ENCODE measurements around the gene CFAP299. TPM values are rescaled to one million over a fixed set of nuclear protein-coding genes. Genes with fewer than 3 reads are reported as not detected.

Gene CFAP299
- total and polyA plus RNA-seq, 2 of the 8 experiments (the other 6 are each of a cell fraction or from before 2014, with no cell fraction given) = not detected

- Histone ChIP-seq H3K18ac (ENCODE audit: extremely low read depth, low read length) (no peak overlapping the region), H3K27me3 (replicated peaks in 1 of 4; ENCODE audit: control insufficient read depth in 3 of 4, extremely low read depth in 1 of 4, insufficient read depth in 3 of 4, low read length in 3 of 4) (no peaks in the 10 kb centered on the region), H3K79me1 (ENCODE audit: low read depth, low read length) (no peaks in the 10 kb centered on the region), H3K4ac (replicated peaks; ENCODE audit: insufficient read length, low read depth, low read length) (no peak overlapping the region), H4K5ac (ENCODE audit: insufficient read length, low read depth, low read length) (no peak overlapping the region), H3K9me3 (ENCODE audit: insufficient read depth in 2 of 2, low read depth in 1 of 2, low read length in 1 of 2) (no peaks in the 10 kb centered on the region), H2AFZ (ENCODE audit: low read length) (no peak overlapping the region), H3K27ac (ENCODE audit: low read depth, low read length) (no peak overlapping the region), H2BK120ac (replicated peaks; ENCODE audit: low read depth, low read length) (no peak overlapping the region), H2BK5ac (ENCODE audit: low read depth, low read length) (no peak overlapping the region), H3K56ac (replicated peaks; ENCODE audit: insufficient read length, low read depth, low read length) (no peak overlapping the region), H3K9ac (replicated peaks in 1 of 4; ENCODE audit: extremely low read depth in 1 of 4, low read depth in 3 of 4, low read length in 3 of 4) (no peak overlapping the region), H3K4me2 (ENCODE audit: insufficient read depth in 1 of 2, low read depth in 2 of 2, low read length in 2 of 2) (no peak overlapping the region), H3K4me1 (replicated peaks in 1 of 4; ENCODE audit: control insufficient read depth in 3 of 4, insufficient read depth in 4 of 4, low read length in 3 of 4) (no peaks in the 10 kb centered on the region), H3K23me2 (ENCODE audit: low read depth, low read length) (no peaks in the 10 kb centered on the region), H2BK12ac (ENCODE audit: low read depth, low read length) (no peak overlapping the region), H2AK5ac (ENCODE audit: low read depth, low read length) (no peak overlapping the region), H4K20me1 (replicated peaks in 1 of 2; ENCODE audit: control insufficient read depth in 1 of 2, insufficient read depth in 2 of 2, low read length in 2 of 2) (no peaks in the 10 kb centered on the region), H3K4me3 (ENCODE audit: extremely low read depth in 1 of 4, insufficient read depth in 2 of 4, low read depth in 3 of 4, low read length in 4 of 4) (no peak overlapping the region), H3K23ac (ENCODE audit: insufficient read length) (no peak overlapping the region), H4K91ac (replicated peaks; ENCODE audit: insufficient read length, low read length) (no peak overlapping the region), H4K8ac (ENCODE audit: extremely low read depth, insufficient read depth, low read length) (no peak overlapping the region), H3K14ac (ENCODE audit: insufficient read length) (no peak overlapping the region), H3K36me3 (ENCODE audit: control insufficient read depth in 2 of 4, insufficient read depth in 4 of 4, low read length in 3 of 4) (no peaks in the 10 kb centered on the region), H3K79me2 (ENCODE audit: control insufficient read depth in 1 of 2, insufficient read depth in 2 of 2, low read length in 2 of 2) (no peaks in the 10 kb centered on the region), H2BK20ac (ENCODE audit: low read length) (no peak overlapping the region), H2BK15ac (ENCODE audit: low read length) (no peak overlapping the region)
- 93% methylated on average over 3 of the region's 3 CpGs; no CpG with 5 or more reads in 1 of the 2 experiments for WGBS, 2 experiments (ENCODE audit: extremely low coverage in 1 of 2, insufficient coverage in 1 of 2, insufficient read length in 1 of 2, insufficient replicate concordance in 2 of 2, low coverage in 1 of 2, low lambda C conversion rate in 2 of 2, missing lambda C conversion rate in 1 of 2)
- DNase-seq (ENCODE audit: low read depth in 1 of 2, low spot score in 2 of 2) = no peak
- CTCF ChIA-PET (ENCODE audit: partially characterized antibody) = interaction anchor here (0.7 to 1.6 kb wide), 4 partner anchors 15 to 1214 kb away, joined by 3 to 5 read pairs (median 4); no protein-coding TSS in a partner anchor
- no peak for TF ChIP-seq KDM5A (IDR thresholded peaks at IDR 0.05; ENCODE audit: low read length)
- no peak for TF ChIP-seq SAP30 (IDR thresholded peaks at IDR 0.05; ENCODE audit: insufficient read depth, insufficient replicate concordance, low read length)
- TF ChIP-seq CREB1 (IDR thresholded peaks at IDR 0.05) = no peak
- TF ChIP-seq ATF3 (IDR thresholded peaks at IDR 0.05; ENCODE audit: insufficient read depth, low read depth, low read length) = no peak
- no peak for FAIRE-seq
- POLR2A ChIA-PET (ENCODE audit: partially characterized antibody) = no interaction called here
Observed at GRCh38 chr4:80608281-80608980, 272.9 kb downstream of the CFAP299 start.
